Activated CD4-positive, CD25-positive, alpha-beta regulatory T cell (primary cell): ENCODE measurements around the gene RPEL1.
"Not testable (repeated sequence)": the region's sequence is repeated elsewhere in the genome, so short reads cannot be mapped to it uniquely, and the experiment has no call there.

ENCODE experiments used
- DNase-seq, 4 experiments: peaks; one replicate each; lab custom pipeline; 2025; lab: John Stamatoyannopoulos, UW

Gene RPEL1

DNA sequence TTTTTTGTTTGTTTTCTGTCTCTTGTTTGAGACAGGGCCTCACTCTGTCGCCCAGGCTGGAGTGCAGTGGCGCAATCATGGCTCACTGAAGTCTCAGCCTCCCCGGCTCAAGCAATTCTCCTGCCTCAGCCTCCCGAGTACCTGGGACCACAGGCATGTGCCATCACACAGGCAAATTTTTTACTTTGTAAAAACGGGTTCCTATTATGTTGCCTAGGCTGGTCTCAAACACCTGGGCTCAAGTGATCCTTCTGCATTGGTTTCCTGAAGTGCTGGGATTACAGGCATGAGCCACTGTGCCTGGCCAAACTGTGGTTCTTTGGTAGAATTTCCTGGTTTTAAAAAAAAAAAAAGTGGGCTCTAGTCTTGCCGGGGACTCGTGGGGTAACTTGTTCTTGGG is at the start of gene RPEL1:
Gene RPEL1 (plus strand): TSS at position 301 of the 400 bp plus-strand sequence. CDS start 110 bp downstream, outside the sequence.
- DNase-seq = not testable (repeated sequence)

DNA sequence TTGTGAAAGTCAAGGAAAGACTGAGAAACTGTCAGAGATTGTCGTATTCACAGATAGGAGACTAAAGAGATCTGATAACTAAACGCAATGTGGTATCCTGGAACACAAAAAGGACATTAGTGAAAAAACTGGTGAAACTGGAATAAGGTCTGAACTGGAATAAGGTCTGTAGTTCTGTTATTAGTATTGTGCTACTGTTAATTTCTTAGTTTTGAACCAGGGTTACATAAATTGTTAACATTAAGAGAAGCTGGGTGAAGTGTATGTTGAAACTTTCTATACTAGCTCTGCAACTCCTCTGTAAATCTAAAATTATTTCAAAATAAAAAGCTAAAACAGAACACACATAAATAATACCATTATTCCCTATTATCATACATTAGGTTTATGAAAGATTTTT is 49.2 kb upstream of the RPEL1 start:
- no peak for DNase-seq

DNA sequence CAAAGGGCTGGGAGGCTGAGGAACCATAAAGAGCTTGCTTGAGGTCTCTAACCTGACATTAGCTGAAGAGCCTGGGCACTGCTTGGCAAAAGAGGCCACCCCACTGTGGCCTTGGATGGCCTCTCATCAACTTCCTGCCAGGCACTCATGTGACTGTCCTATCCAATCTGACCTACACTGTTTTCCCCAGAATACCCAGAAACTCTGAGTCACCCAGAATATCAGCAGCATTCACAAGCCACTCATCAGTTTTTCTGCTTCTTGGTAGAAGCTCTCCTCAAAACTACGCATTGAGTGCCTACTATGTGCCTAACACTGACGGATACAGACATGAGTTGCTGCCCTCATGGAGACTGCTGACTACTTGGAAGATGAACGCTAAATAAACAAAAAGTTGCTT is 48.5 kb upstream of the RPEL1 start:
- no peak for DNase-seq

DNA sequence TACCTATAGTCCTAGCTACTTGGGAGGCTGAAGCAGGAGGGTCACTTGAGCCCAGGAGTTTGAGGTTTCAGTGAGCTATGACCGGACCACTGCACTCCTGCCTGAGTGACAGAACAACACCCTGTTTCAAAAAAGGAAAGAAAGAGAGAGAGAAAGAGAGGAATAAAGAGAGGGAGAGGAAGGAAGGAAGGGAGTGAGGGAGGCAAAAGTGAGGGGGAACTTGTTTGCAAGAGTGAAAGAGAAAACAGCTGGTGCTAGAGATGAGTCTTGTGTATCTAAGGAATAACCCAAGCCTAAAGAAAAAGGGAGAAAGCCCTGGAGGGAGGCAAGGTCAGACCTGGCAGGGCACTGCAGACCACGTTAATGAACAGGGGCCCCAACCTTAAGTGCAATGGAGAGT is 47.8 kb upstream of the RPEL1 start:
- DNase-seq = no peak

DNA sequence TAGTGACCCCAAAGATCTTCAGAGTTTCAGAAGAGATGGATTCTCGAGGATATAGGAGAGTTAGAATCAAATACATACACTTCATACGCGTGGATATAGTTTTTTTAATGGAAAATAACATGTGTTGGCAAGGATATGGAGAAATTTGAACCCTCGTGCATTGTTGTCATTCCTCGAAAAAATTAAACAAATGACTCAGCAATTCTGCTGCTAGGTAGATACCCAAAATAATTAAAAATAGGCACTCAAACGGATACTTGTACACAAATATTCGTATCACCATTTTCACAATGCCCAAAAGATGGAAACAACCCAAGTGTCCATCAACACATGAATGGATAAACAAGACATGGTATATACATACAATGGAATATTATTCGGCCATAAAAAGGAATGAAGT is 47.0 kb upstream of the RPEL1 start:
- no peak for DNase-seq

DNA sequence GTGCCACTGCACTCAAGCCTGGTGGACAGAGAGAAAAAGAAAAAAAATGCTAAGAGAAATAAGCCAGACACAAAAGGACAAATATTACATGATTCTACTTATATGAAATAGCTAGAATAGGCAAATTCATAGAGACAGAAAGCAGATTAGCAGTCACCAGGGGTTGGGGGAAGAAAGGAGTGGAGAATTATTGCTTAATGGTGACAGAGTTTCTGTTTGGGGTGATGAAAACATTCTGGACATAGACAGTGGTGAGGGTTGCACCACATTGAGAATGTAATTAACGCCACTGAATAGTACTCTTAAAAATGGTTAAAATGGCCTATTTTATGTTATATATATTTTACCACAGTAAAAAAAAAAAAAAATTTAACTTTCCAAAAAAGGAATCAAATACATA is 46.2 kb upstream of the RPEL1 start:
- no peak for DNase-seq

DNA sequence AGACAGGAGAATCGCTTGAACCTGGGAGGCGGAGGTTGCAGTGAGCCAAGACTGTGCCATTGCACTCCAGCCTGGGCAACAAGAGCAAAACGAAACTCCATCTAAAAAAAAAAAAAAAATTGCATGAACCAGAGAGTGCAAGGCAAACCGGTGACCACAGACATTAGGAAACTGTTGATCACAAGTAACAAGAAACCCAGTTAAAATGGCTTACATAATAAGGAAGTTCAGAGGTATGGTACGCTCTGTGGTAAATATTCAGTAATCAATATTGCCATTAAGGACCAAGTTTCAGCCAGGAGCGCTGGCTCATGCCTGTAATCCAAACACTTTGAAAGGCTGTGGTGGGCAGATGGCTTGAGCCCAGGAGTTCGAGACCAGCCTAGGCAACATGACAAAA is 43.4 kb upstream of the RPEL1 start:
- no peak for DNase-seq

DNA sequence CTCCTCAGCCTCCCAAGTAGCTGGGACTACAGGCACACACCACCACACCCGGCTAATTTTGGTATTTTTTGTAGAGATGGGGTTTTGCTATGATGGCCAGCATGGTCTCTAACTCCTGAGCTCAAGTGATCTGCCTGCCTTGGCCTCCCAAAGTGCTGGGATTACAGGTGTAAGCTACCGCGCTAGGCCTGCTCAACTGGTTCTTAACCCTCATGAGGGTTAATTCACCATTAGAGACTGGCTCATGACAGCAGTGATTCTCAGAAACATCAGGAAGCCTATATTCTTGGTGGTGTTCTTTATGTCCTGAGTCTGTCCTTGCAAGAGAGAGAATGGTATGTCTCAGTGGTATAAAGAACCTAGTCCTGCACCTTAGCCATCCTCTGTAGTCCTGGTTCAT is 42.2 kb upstream of the RPEL1 start:
- DNase-seq = no peak

DNA sequence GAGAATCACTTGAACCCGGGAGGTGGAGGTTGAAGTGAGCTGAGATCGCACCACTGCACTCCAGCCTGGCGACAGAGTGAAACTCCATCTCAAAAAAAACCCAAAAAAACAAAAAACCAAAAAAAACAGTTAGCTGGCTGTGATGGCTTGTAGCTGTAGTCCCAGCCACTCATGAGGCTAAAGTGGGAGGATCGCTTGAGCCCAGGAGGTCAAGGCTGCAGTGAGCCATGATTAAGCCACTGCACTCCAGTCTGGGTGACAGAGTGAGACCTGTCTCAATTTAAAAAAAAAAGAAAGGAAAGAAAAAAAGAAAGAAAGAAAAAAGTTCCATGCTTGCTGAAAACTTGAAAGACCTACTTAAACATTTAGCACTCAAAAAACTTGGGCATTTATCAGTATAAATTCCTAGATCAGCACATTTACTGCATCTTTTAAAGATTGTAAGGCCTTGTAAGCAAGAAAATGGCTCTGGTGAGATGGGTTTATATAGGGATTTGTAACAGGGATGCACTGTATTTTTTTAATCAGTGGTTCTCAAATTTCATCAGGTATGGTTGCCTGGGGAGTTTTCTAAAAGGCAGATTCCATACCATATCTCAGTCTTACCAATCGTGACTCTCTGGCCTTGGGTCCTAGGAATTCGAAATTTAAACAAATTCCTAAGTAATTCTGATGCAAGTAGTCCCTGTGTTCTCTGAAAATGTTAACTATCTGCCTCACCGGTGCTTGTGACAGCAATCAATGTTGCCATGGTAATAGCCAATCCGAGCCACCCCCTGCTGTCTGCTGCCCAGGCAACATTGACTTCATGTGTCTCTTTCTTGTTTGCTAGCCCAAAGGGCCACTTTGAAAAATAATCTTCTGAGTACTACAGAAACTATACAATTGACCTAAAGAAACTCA is 41.1 kb upstream of the RPEL1 start:
- no peak for DNase-seq

DNA sequence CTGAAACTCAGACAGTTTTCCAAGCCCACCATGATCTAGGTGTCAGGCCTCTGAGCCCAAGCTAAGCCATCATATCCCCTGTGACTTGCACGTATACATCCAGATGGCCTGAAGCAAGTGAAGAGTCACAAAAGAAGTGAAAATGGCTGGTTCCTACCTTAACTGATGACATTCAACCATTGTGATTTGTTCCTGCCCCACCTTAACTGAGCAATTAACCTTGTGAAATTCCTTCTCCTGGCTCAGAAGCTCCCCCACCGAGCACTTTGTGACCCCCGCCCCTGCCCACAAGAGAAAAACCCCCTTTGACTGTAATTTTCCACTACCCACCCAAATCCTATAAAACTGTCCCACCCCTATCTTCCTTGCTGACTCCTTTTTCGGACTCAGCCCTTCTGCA is 40.3 kb upstream of the RPEL1 start:
- not testable (repeated sequence) for DNase-seq

DNA sequence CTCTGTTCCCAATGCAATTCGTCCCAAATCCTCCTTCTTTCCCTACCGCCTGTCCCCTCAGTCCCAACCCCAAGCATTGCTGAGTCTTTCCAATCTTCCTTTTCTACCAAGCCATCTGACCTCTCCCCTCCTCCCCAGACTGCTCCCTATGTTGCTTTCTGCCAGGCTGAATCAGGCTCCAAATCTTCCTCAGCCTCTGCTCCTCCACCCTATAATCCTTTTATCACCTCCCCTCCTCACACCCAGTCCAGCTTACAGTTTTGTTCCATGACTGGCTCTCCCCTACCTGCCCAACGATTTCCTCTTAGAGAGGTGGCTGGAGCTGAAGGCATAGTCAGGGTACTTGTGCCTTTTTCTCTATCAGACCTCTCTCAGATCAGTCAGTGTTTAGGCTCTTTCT is 39.0 kb upstream of the RPEL1 start:
- DNase-seq = not testable (repeated sequence)

DNA sequence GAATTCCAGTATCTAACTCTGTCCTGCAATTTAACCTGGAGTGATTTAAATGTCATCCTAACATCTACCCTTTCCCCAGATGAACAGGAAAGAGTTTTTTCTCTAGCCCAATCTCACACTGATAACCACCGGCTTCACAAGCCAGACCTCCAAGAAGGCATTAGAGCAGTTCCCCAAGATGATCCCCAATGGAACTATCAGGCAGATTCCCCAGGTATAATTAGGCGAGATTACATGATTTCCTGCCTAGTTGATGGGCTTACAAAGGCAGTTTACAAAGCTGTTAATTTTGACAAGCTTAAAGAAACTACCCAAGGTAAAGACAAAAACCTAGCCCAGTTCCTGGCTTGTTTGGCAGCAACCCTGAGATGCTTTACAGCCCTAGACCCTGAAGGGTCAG is 38.5 kb upstream of the RPEL1 start:
- DNase-seq = no peak

DNA sequence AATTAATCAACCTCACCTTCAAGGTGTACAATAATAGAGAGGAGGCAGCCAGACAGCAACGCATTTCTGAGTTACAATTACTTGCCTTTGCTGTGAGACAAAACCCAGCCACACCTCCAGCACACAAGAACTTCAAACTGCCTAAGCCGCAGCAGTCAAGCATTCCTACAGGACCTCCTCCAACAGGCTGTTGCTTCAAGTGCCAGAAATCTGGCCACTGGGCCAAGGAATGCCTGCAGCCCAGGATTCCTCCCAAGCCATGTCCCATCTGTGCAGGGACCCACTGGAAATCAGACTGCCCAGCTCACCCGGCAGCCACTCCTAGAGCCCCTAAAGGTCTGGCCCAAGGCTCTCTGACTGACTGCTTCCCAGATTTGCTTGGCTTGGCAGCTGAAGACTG is 38.0 kb upstream of the RPEL1 start:
- DNase-seq = not testable (repeated sequence)

DNA sequence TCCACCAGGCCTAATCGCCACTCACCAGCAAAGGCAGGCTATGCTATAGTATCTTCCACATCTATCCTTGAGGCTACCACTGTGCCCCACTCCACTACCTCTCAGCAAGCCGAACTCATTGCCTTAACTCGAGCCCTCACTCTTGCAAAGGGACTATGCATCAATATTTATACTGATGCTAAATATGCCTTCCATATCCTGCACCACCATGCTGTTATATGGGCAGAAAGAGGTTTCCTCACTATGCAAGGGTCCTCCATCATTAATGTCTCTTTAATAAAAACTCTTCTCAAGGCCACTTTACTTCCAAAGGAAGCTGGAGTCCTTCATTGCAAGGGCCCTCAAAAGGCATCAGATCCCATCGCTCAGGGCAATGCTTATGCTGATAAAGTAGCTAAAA is 35.4 kb upstream of the RPEL1 start:
- DNase-seq = not testable (repeated sequence)

DNA sequence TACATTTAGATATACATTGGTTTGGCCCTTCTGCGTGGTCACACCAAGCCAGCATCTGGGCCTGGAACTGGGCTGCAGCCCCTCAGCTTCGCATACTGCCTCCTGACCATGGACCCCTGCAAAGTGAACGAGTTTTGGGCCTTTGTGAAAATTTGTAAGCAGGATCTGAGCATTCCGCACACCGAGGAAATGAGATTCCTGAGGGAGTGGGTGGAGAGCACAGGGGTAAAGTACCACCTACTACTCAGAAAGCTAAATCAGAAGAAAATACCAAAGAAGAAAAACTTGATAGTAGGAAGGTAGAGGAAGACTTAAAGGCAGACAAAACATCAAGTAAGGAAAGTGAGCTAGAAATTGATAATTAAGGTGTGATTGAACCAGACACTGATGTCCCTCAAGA is 30.1 kb upstream of the RPEL1 start:
- no peak for DNase-seq

DNA sequence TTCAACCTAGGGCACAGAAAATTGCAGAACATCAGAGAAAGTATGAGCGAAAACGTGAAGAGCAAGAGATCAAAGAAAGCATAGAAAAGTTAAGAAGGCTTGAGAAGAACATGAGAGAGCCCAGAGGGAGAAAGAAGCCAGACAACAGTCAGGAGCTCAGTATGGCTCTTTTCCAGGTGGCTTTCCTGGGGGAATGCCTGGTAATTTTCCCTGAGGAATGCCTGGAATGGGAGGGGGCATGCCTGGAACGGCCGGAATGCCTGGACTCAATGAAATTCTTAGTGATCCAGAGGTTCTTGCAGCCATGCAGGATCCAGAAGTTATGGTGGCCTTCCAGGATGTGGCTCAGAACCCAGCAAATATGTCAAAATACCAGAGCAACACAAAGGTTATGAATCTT is 29.3 kb upstream of the RPEL1 start:
- DNase-seq = not testable (repeated sequence)

DNA sequence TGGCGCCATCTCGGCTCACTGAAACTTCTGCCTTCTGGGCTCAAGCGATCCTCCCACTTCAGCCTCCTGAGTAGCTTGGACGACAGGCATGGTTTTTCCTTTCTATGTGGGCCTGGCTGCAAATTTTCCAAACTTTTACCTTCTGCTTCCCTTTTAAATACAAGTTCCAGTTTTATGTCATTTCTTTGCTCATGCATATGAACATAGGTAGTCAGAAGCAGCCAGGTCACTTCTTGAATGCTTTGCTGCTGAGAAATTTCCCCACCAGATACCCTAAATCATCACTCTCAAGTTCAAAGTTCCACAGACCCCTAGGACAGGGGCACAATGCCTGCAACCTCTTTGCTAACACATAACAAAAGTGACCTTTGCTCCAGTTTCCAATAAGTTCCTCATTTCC is 21.6 kb upstream of the RPEL1 start:
- no peak for DNase-seq

DNA sequence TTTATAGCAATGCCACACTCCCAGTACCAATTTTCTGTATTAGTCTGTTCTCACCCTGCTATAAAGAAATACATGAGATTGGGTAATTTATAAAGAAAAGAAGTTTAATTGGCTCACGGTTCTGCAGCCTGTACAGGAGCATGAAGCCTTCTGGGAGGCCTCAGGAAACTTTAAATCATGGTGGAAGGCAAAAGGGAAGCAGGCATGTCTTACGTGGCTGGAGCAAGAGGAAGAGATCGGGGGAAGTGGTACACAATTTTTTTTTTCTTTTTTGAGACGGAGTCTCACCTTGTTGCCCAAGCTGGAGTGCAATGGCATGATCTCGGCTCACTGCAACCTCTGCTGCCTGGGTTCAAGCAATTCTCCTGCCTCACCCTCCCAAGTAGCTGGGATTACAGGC is 21.0 kb upstream of the RPEL1 start:
- DNase-seq = not testable (repeated sequence)

DNA sequence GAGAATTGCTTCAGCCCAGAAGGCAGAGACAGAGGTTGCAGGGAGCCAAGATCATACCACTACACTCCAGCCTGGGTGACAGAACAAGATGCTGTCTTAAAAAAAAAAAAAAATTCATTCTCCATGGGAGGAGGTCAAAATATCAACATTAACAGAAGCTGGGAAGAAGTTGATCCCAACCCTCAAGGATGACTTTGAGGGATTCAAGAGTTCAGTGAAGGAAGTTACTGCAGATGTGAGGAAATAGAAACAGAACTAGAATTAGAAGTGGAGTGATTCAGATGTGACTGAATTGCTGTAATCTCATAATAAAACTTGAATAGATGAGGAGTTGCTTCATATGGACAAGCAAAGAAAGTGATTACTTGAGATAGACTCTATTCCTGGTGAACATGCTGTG is 19.7 kb upstream of the RPEL1 start:
- DNase-seq = no peak

DNA sequence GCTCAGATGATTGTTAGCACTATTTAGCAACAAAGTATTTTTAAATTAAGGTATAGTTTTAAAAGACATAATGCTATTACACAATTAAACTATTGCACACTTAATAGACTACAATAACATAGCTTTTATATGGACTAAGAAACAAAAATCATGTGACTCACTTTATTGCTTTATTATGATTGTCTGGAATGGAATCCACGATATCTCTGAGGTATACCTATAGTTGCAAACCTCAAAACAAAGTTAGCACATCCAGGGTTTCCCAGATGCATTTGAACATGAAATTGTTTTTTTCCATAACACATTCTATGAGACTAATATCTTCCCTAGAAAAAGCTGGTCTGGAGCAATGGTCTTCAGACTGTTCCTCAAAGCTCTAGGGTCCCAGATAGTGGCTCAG is 18.3 kb upstream of the RPEL1 start:
- no peak for DNase-seq

DNA sequence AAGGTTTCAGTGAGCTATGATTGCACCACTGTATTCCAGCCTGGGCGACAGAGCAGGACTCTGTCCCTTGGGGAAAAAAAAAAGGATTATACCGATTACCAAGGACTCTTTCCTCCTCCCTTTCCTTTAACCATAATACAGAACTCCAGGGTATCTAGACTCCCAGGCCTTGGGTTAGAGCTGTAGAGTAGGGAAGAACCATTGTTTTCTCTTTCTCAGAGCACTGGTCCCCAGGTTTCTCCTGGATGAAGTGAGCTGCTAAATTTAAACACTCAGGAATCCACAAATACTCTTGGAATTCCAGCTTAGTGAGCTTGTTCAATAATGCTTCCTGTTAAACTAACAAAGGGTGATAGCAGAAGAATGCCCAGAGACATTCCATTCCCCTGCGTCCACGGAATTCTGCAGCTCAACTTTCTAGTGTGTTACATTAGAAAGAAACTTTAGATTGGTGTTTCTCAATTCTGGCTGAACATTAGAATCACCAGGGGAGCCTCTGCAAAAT is 14.6 kb upstream of the RPEL1 start:
- no peak for DNase-seq

DNA sequence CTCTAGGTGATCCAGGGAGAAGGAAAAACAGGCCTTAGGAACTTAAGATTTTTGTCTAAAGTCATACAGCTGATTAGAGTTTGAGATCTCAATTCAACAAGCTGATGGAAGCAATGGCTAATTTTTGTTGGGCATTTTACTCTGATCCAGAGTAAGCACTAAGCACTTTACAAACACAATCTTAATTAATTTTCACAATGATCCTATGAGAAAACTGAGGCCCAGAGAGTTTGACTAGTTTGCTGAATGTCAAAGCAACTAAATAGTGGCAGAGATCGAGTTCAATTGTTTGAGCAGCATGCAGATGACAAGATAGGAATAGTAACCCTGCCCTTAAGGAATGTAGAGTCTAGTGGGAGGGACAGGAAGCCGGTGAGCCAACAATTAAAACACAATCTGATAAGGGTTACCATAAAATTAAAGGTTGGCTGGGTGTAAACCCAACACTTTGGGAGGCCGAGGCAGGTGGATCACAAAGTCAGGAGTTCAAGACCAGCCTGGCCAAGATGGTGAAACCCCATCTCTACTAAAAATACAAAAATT is 13.5 kb upstream of the RPEL1 start:
- DNase-seq = no peak

DNA sequence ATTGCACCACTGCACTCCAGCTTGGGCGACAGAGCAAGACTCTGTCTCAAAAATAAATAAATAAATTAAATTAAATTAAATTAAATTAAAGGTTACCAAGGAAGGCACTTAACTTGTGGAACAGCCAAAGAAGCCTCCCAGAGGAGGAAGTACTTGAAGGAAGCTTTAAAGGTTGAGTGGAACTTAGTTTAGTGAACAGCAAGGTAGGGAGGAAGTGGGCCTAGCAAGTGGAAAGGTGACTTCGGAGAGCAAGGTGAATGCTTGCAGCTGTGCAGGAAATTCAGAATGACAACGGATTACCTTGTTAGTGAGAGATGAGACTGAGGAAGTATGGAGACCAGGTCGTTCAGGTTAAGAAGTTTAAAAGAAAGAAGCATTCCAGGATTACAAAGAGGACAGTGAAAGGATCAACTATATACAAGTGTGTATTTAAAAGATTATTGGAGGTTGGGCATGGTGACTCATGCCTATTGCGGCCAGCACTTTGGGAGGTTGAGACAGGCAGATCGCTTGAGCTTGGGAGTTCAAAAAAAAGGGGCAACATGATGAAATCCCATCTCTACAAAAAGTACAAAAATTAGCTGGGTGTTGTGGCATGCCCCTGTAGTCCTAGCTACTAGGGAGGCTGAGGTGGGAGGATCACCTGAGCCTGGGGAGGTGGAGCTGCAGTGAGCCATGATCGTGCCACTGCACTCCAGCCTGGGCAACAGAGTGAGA is 12.8 kb upstream of the RPEL1 start:
- no peak for DNase-seq
